Measurements from ENCODE around the gene CDH22. TPM values are rescaled to one million over a fixed set of nuclear protein-coding genes. Genes with fewer than 3 reads are reported as not detected.

CDH22 gene
- total and polyA plus RNA-seq, 2 donors: 0.04 to 0.21 TPM

GRCh38 chr20:46253391-46253790 lies 54.9 kb downstream of the CDH22 start:
- no peak overlapping the region for H3K4me3 ChIP-seq (ENCODE audit: low read depth, low read length)
- WGBS: 7% methylated on average over 8 of the region's 8 CpGs
- DNase-seq (ENCODE audit: extremely low spot score): no peak
- no peaks in the 10 kb centered on the region for H3K4me1 ChIP-seq (ENCODE audit: insufficient read depth)
- no peaks in the 10 kb centered on the region for H3K36me3 ChIP-seq (ENCODE audit: insufficient read depth)
- H3K27ac ChIP-seq (ENCODE audit: low read depth): no peak overlapping the region

- Histone ChIP-seq H3K4me1 (ENCODE audit: insufficient read depth) (no peaks in the 10 kb centered on the region), H3K4me3 (ENCODE audit: low read depth, low read length) (no peak overlapping the region), H3K36me3 (ENCODE audit: insufficient read depth) (no peaks in the 10 kb centered on the region), H3K27ac (ENCODE audit: low read depth) (no peak overlapping the region)
- 62% methylated on average over 8 of the region's 8 CpGs for WGBS
- DNase-seq (ENCODE audit: extremely low spot score): no peak
These were observed 55.8 kb downstream of the CDH22 start for GRCh38 chr20:46252352-46253091.

DNA sequence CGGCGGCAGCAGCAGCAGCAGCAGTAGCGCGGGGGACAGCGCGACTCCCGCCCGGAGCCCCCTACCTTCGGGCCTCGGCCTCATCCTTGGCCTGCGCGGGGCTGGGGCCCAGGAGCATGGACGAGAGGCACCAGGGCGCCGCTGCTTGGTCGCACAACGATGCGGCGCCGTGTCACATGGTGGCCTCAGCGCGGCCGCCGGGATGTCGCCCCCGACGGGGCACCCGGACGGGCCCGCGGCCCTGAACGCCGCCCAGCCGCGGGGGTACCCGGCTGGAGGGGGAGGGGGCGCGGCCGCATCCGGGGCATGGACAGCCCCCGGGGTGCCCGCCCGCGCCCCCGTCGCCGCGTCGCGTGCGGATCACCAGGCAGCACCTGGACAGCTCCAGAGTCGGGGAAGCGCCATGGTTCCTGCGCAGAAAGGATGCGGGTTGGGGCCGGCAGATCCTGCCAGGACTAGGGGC lies 57.1 kb downstream of the CDH22 start:
- H3K4me1 ChIP-seq (ENCODE audit: insufficient read depth): no peaks in the 10 kb centered on the region
- no peak overlapping the region for H3K4me3 ChIP-seq (ENCODE audit: low read depth, low read length)
- no peak overlapping the region for H3K27ac ChIP-seq (ENCODE audit: low read depth)
- 2% methylated on average over 56 of the region's 56 CpGs for WGBS
- DNase-seq (ENCODE audit: extremely low spot score): no peak
- no peaks in the 10 kb centered on the region for H3K36me3 ChIP-seq (ENCODE audit: insufficient read depth)

DNA sequence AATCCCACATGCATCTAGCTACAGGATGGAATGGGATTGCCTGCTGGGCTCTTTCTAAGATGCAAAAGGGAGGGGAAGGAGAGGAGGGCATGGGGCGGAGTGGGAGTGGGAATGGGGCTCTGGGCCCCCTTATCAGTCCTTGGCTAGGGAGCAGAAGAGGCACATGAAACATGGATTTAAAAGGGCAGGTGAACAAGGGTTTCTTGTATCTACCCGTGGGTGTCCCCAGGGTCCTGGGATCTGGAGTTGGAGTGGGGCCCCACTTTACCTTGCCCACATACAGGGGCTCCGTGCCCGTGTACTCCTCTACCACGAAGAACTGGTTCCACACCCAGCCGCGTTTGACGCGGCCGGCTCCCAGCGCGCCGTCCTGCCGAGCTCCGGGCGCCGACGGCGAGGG lies 57.5 kb downstream of the CDH22 start:
- Histone ChIP-seq H3K4me3 (ENCODE audit: low read depth, low read length) (no peak overlapping the region), H3K4me1 (ENCODE audit: insufficient read depth) (no peaks in the 10 kb centered on the region), H3K36me3 (ENCODE audit: insufficient read depth) (no peaks in the 10 kb centered on the region), H3K27ac (ENCODE audit: low read depth) (no peak overlapping the region)
- 4% methylated on average over 19 of the region's 19 CpGs for WGBS
- no peak for DNase-seq (ENCODE audit: extremely low spot score)

GRCh38 chr20:46249671-46250070 lies 58.6 kb downstream of the CDH22 start:
- Histone ChIP-seq H3K36me3 (ENCODE audit: insufficient read depth) (no peaks in the 10 kb centered on the region), H3K4me3 (ENCODE audit: low read depth, low read length) (no peak overlapping the region), H3K4me1 (ENCODE audit: insufficient read depth) (no peaks in the 10 kb centered on the region), H3K27ac (ENCODE audit: low read depth) (no peak overlapping the region)
- DNase-seq (ENCODE audit: extremely low spot score): no peak
- WGBS: 66% methylated on average over 3 of the region's 3 CpGs

- H3K4me1 ChIP-seq (ENCODE audit: insufficient read depth): no peaks in the 10 kb centered on the region
- 8% methylated on average over 23 of the region's 23 CpGs for WGBS
- no peak for DNase-seq (ENCODE audit: extremely low spot score)
- no peak overlapping the region for H3K4me3 ChIP-seq (ENCODE audit: low read depth, low read length)
- no peak overlapping the region for H3K27ac ChIP-seq (ENCODE audit: low read depth)
- H3K36me3 ChIP-seq (ENCODE audit: insufficient read depth): no peaks in the 10 kb centered on the region
These were observed 61.7 kb downstream of the CDH22 start for GRCh38 chr20:46246559-46246958.

GRCh38 chr20:46243707-46244628 lies 64.3 kb downstream of the CDH22 start:
- no peak for DNase-seq (ENCODE audit: extremely low spot score)
- 40% methylated on average over 9 of the region's 9 CpGs for WGBS
- no peak overlapping the region for H3K27ac ChIP-seq (ENCODE audit: low read depth)

DNA sequence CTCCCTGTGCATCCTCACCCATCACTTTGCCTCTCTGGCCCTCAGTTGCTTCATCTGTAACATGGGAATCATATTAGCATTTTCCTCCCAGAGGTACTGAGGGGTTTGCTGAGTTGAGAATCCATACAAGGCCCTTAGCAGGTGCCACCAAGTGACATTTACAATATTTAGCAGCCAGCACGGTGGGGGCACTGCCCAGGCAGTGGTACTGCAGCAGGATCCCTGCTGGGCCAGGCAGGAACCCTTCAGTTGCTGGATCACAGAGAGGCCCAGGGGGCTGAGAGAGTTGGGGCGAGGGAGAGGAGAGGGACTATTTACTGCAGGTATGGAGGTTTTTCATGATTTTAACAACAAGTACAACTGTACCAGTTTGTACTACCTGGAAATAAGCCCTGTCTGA lies 65.9 kb downstream of the CDH22 start:
- Histone ChIP-seq H3K4me3 (ENCODE audit: low read depth, low read length) (no peak overlapping the region), H3K36me3 (ENCODE audit: insufficient read depth) (no peaks in the 10 kb centered on the region), H3K27ac (ENCODE audit: low read depth) (no peak overlapping the region), H3K4me1 (ENCODE audit: insufficient read depth) (no peaks in the 10 kb centered on the region)
- no peak for DNase-seq (ENCODE audit: extremely low spot score)
- 44% methylated on average over 2 of the region's 2 CpGs for WGBS

More at GRCh38 chr20:46243707-46244628, 64.3 kb downstream of the CDH22 start:
- Histone ChIP-seq H3K4me3 (ENCODE audit: low read depth, low read length) (no peak overlapping the region), H3K36me3 (ENCODE audit: insufficient read depth) (no peaks in the 10 kb centered on the region), H3K4me1 (ENCODE audit: insufficient read depth) (no peaks in the 10 kb centered on the region)

DNA sequence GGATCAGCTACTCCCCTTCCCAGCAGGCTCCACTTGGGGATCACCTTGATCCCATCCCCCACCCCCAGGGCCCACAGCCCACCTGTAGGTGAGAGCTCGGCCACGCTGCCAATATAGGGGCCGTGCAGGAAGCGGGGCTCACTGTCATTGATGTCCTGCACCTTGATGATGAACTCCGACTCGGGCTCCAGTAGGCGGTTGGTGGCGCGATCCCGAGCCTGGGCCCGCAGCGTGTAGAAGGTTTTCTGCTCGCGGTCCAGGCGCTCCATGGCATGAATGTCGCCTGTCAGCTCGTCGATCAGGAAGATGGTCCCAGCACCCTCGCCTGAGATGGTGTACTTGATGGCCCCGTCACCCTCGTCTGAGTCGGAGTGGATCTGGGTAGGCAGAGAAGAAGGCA lies 67.4 kb downstream of the CDH22 start:
- Histone ChIP-seq H3K27ac (ENCODE audit: low read depth) (no peak overlapping the region), H3K4me1 (ENCODE audit: insufficient read depth) (no peaks in the 10 kb centered on the region), H3K36me3 (ENCODE audit: insufficient read depth) (no peaks in the 10 kb centered on the region), H3K4me3 (ENCODE audit: low read depth, low read length) (no peak overlapping the region)
- DNase-seq (ENCODE audit: extremely low spot score): no peak
- 90% methylated on average over 22 of the region's 22 CpGs for WGBS

DNA sequence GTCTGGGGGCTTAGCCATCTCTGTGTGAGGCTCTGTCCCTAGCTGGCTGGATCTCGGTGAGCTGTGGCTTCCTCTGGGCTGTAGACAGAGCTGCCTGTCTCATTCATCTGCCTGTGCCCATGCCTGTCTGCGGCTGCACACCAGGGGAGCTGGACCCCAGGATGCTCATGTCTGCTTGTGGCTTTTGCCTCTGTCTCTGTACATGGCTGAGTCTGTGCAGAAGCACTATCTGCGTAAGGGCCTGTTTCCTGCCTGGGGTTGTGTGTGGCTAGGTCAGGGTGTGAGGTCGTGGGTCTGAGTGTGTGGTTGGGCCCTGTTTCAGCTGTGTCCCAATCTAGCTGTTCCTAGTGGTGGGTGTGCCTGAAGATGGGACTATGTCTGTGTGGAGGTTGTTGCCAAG lies 68.2 kb downstream of the CDH22 start:
- WGBS: 50% methylated on average over 4 of the region's 4 CpGs
- H3K4me3 ChIP-seq (ENCODE audit: low read depth, low read length): no peak overlapping the region
- H3K4me1 ChIP-seq (ENCODE audit: insufficient read depth): no peaks in the 10 kb centered on the region
- no peak for DNase-seq (ENCODE audit: extremely low spot score)
- H3K27ac ChIP-seq (ENCODE audit: low read depth): no peak overlapping the region
- no peaks in the 10 kb centered on the region for H3K36me3 ChIP-seq (ENCODE audit: insufficient read depth)

DNA sequence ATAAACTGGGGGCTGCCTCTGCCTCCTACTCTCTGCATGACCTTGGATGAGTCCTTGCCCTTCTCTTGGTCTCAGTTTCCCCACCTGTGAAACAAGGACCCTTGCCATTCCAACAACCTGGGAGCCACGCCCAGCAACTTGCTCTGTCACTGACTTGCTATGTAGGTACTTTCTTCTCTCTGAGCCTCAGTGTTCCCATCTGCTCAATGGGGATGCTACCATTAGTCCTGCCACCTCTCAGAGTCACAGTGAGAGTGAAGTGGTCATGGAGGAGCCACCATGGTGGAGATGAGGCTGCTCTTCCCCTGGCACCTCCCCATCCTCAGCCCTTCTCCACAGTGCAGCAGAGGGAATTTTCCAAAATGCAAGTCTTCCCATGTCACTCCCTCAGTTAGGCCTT lies 70.6 kb downstream of the CDH22 start:
- no peak for DNase-seq (ENCODE audit: extremely low spot score)
- Histone ChIP-seq H3K4me1 (ENCODE audit: insufficient read depth) (no peaks in the 10 kb centered on the region), H3K4me3 (ENCODE audit: low read depth, low read length) (no peak overlapping the region), H3K36me3 (ENCODE audit: insufficient read depth) (no peaks in the 10 kb centered on the region), H3K27ac (ENCODE audit: low read depth) (no peak overlapping the region)
- 44% methylated on average over 1 of the region's 1 CpG for WGBS

DNA sequence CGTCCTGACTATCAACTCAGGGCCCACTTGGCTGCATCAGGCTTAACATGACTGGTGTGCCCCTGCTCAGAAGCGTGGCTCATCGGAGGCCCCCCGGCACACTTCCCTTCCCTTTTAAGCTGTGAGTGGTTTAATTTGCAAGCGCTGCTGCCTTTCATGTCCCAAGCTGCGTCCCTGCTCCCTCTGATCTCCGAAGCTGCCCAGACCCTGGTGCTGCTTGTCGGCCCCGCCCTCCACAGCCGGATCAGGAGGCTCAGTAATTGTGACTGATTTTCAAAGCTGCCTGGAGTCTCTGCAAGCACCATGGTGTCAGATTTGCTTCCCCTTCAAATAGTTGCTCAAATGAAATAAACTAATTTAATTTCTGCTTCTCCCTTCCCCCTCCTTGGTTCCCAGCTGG lies 71.1 kb downstream of the CDH22 start:
- DNase-seq (ENCODE audit: extremely low spot score): no peak
- whole genome bisulfite sequencing: 5% methylated on average over 10 of the region's 10 CpGs

GRCh38 chr20:46235077-46235476 lies 73.2 kb downstream of the CDH22 start:
- Histone ChIP-seq H3K4me1 (ENCODE audit: insufficient read depth) (no peaks in the 10 kb centered on the region), H3K27ac (ENCODE audit: low read depth) (no peak overlapping the region), H3K36me3 (ENCODE audit: insufficient read depth) (no peaks in the 10 kb centered on the region), H3K4me3 (ENCODE audit: low read depth, low read length) (no peak overlapping the region)
- DNase-seq (ENCODE audit: extremely low spot score): no peak

More for the DNA sequence above, 71.1 kb downstream of the CDH22 start:
- Histone ChIP-seq H3K4me1 (ENCODE audit: insufficient read depth) (no peaks in the 10 kb centered on the region), H3K36me3 (ENCODE audit: insufficient read depth) (no peaks in the 10 kb centered on the region), H3K4me3 (ENCODE audit: low read depth, low read length) (no peak overlapping the region), H3K27ac (ENCODE audit: low read depth) (no peak overlapping the region)

- Histone ChIP-seq H3K36me3 (ENCODE audit: insufficient read depth) (no peaks in the 10 kb centered on the region), H3K27ac (ENCODE audit: low read depth) (no peak overlapping the region), H3K4me3 (ENCODE audit: low read depth, low read length) (no peak overlapping the region), H3K4me1 (ENCODE audit: insufficient read depth) (no peaks in the 10 kb centered on the region)
- 58% methylated on average over 10 of the region's 10 CpGs for WGBS
- DNase-seq (ENCODE audit: extremely low spot score): no peak
These were observed 74.6 kb downstream of the CDH22 start for GRCh38 chr20:46233701-46234100.
